Naive B cell (primary cell): ENCODE measurements around the gene OXLD1. TPM values are rescaled to one million over a fixed set of nuclear protein-coding genes. Genes with fewer than 3 reads are reported as not detected.

Source experiments
- ATAC-seq, 2 donors: fragments of 150-1000 bp; cut with Tn5 transposase; 2 replicates each; pipeline ENCODE4 v1.10.0; 2021; ENCODE audit warnings: low read depth in 2 of 2, mild to moderate bottlenecking in 2 of 2, moderate library complexity in 2 of 2
- DNase-seq: peaks from one replicate; pipeline ENCODE4 v3.0.0; 2022
- H3K27ac Mint-ChIP-seq, 6 donors: one replicate each; pipeline ENCODE4 v1.8.0; 2020 to 2022; ENCODE audit warnings: mild to moderate bottlenecking in 6 of 6, mixed read lengths in 6 of 6, moderate library complexity in 5 of 6, inconsistent platforms in 2 of 6
- H3K27me3 Mint-ChIP-seq, 3 donors: one replicate each; pipeline ENCODE4 v1.8.0; 2021 to 2022; ENCODE audit warnings: mixed read lengths in 3 of 3, mild to moderate bottlenecking in 1 of 3
- H3K36me3 Mint-ChIP-seq, 2 donors: one replicate each; pipeline ENCODE4 v1.8.0; 2020 to 2022; ENCODE audit warnings: mixed read lengths in 2 of 2, inconsistent platforms in 1 of 2, mild to moderate bottlenecking in 1 of 2
- H3K4me1 Mint-ChIP-seq, 3 donors: one replicate each; pipeline ENCODE4 v1.8.0; 2020 to 2022; ENCODE audit warnings: mixed read lengths in 3 of 3, inconsistent platforms in 1 of 3, mild to moderate bottlenecking in 1 of 3, moderate library complexity in 1 of 3
- H3K4me3 Mint-ChIP-seq, 8 donors: one replicate each; pipeline ENCODE4 v1.8.0; 2020 to 2022; ENCODE audit warnings: mild to moderate bottlenecking in 8 of 8, mixed read lengths in 8 of 8, moderate library complexity in 8 of 8, inconsistent platforms in 2 of 8
- H3K9me3 Mint-ChIP-seq, 7 donors: one replicate each; pipeline ENCODE4 v1.8.0; 2020 to 2022; ENCODE audit warnings: mixed read lengths in 7 of 7, mild to moderate bottlenecking in 5 of 7, inconsistent platforms in 2 of 7, moderate library complexity in 1 of 7
- polyA plus RNA-seq, 6 donors: library from polyadenylated mRNA; unstranded; fragments of 300-500 nt; fragmentation: Illumina TruSeq; gene quantifications; one replicate each; pipeline ENCODE4 v1.2.3, GENCODE V29; 2021; ENCODE audit warnings: low read depth in 6 of 6

The OXLD1 gene
- polyA plus RNA-seq, 6 donors from 2014 or later = 63.9 to 77.5 (median 69.6) TPM

GRCh38 chr17:81695211-81695610 is 28.8 kb upstream of the OXLD1 start:
- Mint-ChIP-seq H3K4me3 (peak overlapping the region in 1 of 8 donors; percentile 33), H3K4me1 (peaks cover under 1 to 5% (median 3%) of the 10 kb centered on the region in 3 donors), H3K9me3 (no peaks in the 10 kb centered on the region), H3K27ac (peak overlapping the region in 2 of 6 donors; percentile 33 to 34), H3K36me3 (no peaks in the 10 kb centered on the region), H3K27me3 (no peaks in the 10 kb centered on the region)
- no peak for DNase-seq
- ATAC-seq = no peak

DNA sequence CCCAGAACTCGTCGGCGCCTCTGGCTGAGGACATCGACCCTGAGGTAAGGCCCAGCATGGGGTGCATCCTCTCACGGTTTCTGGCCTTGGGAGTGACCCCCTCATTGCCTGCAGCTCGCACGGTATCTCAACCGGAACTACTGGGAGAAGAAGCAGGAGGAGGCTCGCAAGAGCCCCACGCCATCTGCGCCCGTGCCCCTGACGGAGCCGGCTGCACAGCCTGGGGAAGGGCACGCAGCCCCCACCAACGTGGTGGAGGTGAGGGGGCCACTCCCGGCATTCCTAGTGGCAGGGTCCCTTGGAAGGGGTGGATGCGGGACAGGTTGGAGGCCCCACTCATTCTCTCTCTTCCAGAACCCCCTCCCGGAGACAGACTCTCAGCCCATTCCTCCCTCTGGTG is 28.4 kb upstream of the OXLD1 start:
- ATAC-seq = no peak
- H3K36me3 Mint-ChIP-seq = no peaks in the 10 kb centered on the region
- peak overlapping the region in 1 of 6 donors; percentile 33 for H3K27ac Mint-ChIP-seq

GRCh38 chr17:81693509-81694210 is 27.3 kb upstream of the OXLD1 start:
- H3K4me3 Mint-ChIP-seq = no peak overlapping the region
- ATAC-seq = no peak
- H3K9me3 Mint-ChIP-seq = no peaks in the 10 kb centered on the region
- H3K27me3 Mint-ChIP-seq = no peaks in the 10 kb centered on the region
- DNase-seq = no peak
- peaks cover 11 to 18% (median 12%) of the 10 kb centered on the region in 3 donors for H3K4me1 Mint-ChIP-seq
- H3K27ac Mint-ChIP-seq = no peak overlapping the region
- H3K36me3 Mint-ChIP-seq = no peaks in the 10 kb centered on the region

More for the DNA sequence above, 28.4 kb upstream of the OXLD1 start:
- Mint-ChIP-seq H3K4me1 (peaks cover 1 to 8% (median 6%) of the 10 kb centered on the region in 3 donors), H3K27me3 (no peaks in the 10 kb centered on the region), H3K4me3 (peak overlapping the region in 1 of 8 donors; percentile 33), H3K9me3 (no peaks in the 10 kb centered on the region)
- no peak for DNase-seq

DNA sequence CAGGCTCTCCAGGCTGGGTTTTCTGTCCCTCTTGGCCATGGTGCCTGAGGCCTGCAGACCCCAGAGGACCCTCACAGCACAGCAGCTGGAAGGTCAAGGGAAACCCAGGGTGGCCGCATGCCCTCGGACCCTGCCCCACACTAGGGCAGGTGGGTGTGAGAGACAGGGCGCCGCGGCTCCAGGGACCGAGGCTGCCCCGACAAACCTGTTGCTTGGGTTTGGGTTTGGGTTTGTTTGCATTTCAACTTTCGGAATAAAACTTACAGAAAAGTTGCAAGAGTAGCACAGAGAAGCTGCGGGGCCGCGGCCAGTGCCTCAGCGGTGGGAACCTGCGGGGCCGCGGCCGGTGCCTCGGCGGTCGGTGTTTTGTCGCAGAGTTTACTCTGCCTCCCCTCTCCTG is 25.2 kb upstream of the OXLD1 start:
- H3K36me3 Mint-ChIP-seq = no peaks in the 10 kb centered on the region
- H3K4me1 Mint-ChIP-seq = peaks cover 15 to 27% (median 21%) of the 10 kb centered on the region in 3 donors
- ATAC-seq (no peak), DNase-seq (no peak)
- H3K4me3 Mint-ChIP-seq = no peak overlapping the region
- H3K9me3 Mint-ChIP-seq = no peaks in the 10 kb centered on the region
- no peak overlapping the region for H3K27ac Mint-ChIP-seq
- no peaks in the 10 kb centered on the region for H3K27me3 Mint-ChIP-seq

DNA sequence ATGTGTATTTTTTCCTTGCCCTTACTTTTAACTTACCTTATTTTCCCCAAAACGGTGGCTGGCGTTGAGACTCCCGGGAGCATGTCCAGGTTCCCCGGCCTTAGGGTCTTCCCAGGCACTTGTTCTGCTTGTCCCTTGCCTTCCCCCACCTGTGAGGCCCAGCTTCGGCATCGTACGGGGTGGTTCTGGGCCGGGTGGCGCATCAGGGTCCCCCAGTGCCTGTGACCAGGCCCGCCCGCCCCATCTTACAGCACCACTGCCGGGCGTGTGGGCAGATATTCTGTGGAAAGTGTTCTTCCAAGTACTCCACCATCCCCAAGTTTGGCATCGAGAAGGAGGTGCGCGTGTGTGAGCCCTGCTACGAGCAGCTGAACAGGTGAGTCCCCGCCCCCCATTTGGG is 24.8 kb upstream of the OXLD1 start:
- H3K9me3 Mint-ChIP-seq = no peaks in the 10 kb centered on the region
- no peak overlapping the region for H3K27ac Mint-ChIP-seq
- peaks cover 17 to 27% (median 25%) of the 10 kb centered on the region in 3 donors for H3K4me1 Mint-ChIP-seq
- no peak for DNase-seq
- no peak overlapping the region for H3K4me3 Mint-ChIP-seq
- no peaks in the 10 kb centered on the region for H3K27me3 Mint-ChIP-seq
- ATAC-seq = no peak
- H3K36me3 Mint-ChIP-seq = no peaks in the 10 kb centered on the region

- DNase-seq = no peak
Measured at GRCh38 chr17:81690549-81690948, 24.1 kb upstream of the OXLD1 start.

GRCh38 chr17:81690066-81690465 is 23.7 kb upstream of the OXLD1 start:
- H3K36me3 Mint-ChIP-seq = no peaks in the 10 kb centered on the region
- no peaks in the 10 kb centered on the region for H3K27me3 Mint-ChIP-seq
- DNase-seq (no peak), ATAC-seq (no peak)
- peak overlapping the region in 1 of 6 donors; percentile 64 for H3K27ac Mint-ChIP-seq
- H3K9me3 Mint-ChIP-seq = no peaks in the 10 kb centered on the region
- H3K4me1 Mint-ChIP-seq = peaks cover 26 to 33% (median 29%) of the 10 kb centered on the region in 3 donors
- H3K4me3 Mint-ChIP-seq = peak overlapping the region in 1 of 8 donors; percentile 70

More at GRCh38 chr17:81690549-81690948, 24.1 kb upstream of the OXLD1 start:
- peaks cover 24 to 29% (median 26%) of the 10 kb centered on the region in 3 donors for H3K4me1 Mint-ChIP-seq
- H3K27ac Mint-ChIP-seq = no peak overlapping the region
- ATAC-seq = no peak
- no peaks in the 10 kb centered on the region for H3K36me3 Mint-ChIP-seq
- H3K4me3 Mint-ChIP-seq = no peak overlapping the region
- H3K9me3 Mint-ChIP-seq = no peaks in the 10 kb centered on the region
- no peaks in the 10 kb centered on the region for H3K27me3 Mint-ChIP-seq

- H3K4me1 Mint-ChIP-seq = peaks cover 35 to 40% (median 38%) of the 10 kb centered on the region in 3 donors
- H3K9me3 Mint-ChIP-seq = no peaks in the 10 kb centered on the region
- H3K27me3 Mint-ChIP-seq = no peaks in the 10 kb centered on the region
- no peak for ATAC-seq
- DNase-seq = no peak
- H3K36me3 Mint-ChIP-seq = peaks cover 0 to 4% of the 10 kb centered on the region in 2 donors
- no peak overlapping the region for H3K27ac Mint-ChIP-seq
- no peak overlapping the region for H3K4me3 Mint-ChIP-seq
Measured at GRCh38 chr17:81688616-81689015, 22.2 kb upstream of the OXLD1 start.

DNA sequence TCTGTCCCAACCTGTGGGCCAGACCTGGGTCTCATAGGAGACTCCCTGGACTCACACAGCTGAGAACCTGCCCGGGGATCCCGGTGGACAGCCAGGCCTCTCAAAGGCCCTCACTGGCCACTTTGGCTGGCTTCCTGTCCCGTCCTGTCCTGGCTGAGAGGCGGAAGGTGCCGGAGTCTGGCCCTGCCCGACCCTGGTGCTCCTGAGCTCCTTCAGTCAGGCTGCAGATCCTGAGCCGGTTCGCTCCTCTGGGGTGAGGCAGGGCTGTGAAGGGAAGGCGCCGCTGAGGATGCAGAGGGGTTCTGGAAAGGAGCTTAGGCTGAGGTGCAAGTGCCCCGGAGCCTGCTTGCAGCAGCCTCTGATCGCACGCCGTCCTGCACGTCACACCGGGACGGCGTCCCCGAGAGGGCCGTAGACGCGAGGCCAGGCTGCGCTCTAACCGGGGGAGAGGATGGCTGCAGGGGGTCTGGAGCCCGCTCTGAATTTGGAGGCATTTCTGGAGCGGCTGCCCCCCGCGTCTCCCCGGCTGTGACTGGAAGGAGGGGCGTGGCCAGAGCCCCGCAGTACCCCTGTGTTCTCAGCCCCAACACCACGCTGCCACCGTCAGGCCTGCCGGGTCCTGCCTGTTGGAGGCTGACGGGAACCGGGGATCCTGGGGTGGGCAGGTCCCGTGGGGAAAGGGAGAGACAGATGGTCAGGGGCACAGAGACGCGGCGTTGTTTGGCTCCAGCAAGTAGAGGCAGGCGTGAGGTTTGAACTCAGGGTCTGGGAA is 21.6 kb upstream of the OXLD1 start:
- Mint-ChIP-seq H3K27ac (peak overlapping the region in 1 of 6 donors; percentile 51), H3K27me3 (no peaks in the 10 kb centered on the region), H3K9me3 (no peaks in the 10 kb centered on the region), H3K36me3 (peaks cover 0 to 7% of the 10 kb centered on the region in 2 donors), H3K4me1 (peaks cover 39 to 41% (median 39%) of the 10 kb centered on the region in 3 donors), H3K4me3 (peak overlapping the region in 1 of 8 donors; percentile 41)
- DNase-seq = no peak
- no peak for ATAC-seq

DNA sequence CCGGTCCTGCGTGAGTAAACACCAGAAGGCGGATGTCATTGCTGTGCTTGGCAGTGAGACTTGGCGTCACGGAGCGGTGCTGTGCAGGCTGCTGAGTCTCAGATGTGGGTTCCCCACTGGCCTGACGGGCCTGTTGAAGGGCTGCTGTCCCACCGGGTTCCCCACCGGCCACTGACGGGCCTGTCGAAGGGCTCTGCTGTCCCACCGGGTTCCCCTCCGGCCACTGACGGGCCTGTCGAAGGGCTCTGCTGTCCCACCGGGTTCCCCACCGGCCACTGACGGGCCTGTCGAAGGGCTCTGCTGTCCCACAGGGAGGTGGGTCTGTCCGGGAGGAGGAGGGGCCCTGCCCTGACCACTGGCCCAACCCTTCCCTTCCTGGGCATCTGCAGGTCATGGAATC is 20.2 kb upstream of the OXLD1 start:
- peaks cover 0 to 7% of the 10 kb centered on the region in 2 donors for H3K36me3 Mint-ChIP-seq
- ATAC-seq (no peak), DNase-seq (no peak)
- H3K4me3 Mint-ChIP-seq = no peak overlapping the region
- no peaks in the 10 kb centered on the region for H3K9me3 Mint-ChIP-seq
- H3K4me1 Mint-ChIP-seq = peaks cover 43 to 48% (median 48%) of the 10 kb centered on the region in 3 donors
- H3K27me3 Mint-ChIP-seq = no peaks in the 10 kb centered on the region
- H3K27ac Mint-ChIP-seq = no peak overlapping the region

GRCh38 chr17:81685108-81685507 is 18.7 kb upstream of the OXLD1 start:
- Mint-ChIP-seq H3K4me3 (peak overlapping the region; percentile 82 to 99 (median 90)), H3K36me3 (peaks cover 0 to 7% of the 10 kb centered on the region in 2 donors), H3K27me3 (no peaks in the 10 kb centered on the region), H3K27ac (peak overlapping the region in 2 of 6 donors; percentile 80 to 86), H3K4me1 (peaks cover 43 to 57% (median 43%) of the 10 kb centered on the region in 3 donors), H3K9me3 (no peaks in the 10 kb centered on the region)
- no peak for ATAC-seq
- no peak for DNase-seq

- ATAC-seq = no peak
- Mint-ChIP-seq H3K36me3 (peaks cover 0 to 7% of the 10 kb centered on the region in 2 donors), H3K27ac (peak overlapping the region in 5 of 6 donors; percentile 47 to 92 (median 80)), H3K27me3 (no peaks in the 10 kb centered on the region), H3K4me3 (peak overlapping the region; percentile 82 to 99 (median 90)), H3K9me3 (no peaks in the 10 kb centered on the region), H3K4me1 (peaks cover 37 to 50% (median 39%) of the 10 kb centered on the region in 3 donors)
- no peak for DNase-seq
Measured at GRCh38 chr17:81684442-81684911, 18.1 kb upstream of the OXLD1 start.

GRCh38 chr17:81683584-81684441 is 17.4 kb upstream of the OXLD1 start, which contains the start of the genes ARL16 and HGS:
Gene ARL16, minus strand, starts transcription at chr17:81683797. Its CDS starts 44 bp downstream, at chr17:81683753.
Gene HGS, plus strand, starts transcription at chr17:81684011. Its CDS starts 56 bp downstream, at chr17:81684067.
- peak within 1 kb of the TSS; percentile 88 to 98 (median 92) for H3K27ac Mint-ChIP-seq
- no peaks in the 10 kb centered on the region for H3K9me3 Mint-ChIP-seq
- peaks cover 31 to 49% (median 34%) of the 10 kb centered on the region in 3 donors for H3K4me1 Mint-ChIP-seq
- H3K4me3 Mint-ChIP-seq = peak within 1 kb of the TSS; percentile 90 to 99 (median 97)
- H3K27me3 Mint-ChIP-seq = no peaks in the 10 kb centered on the region
- H3K36me3 Mint-ChIP-seq = peaks cover 0 to 7% of the 10 kb centered on the region in 2 donors
- peak; percentile 98 for DNase-seq
- peak; percentile 97 for ATAC-seq
